ENCODE measurements around the gene LHCGR. TPM values are rescaled to one million over a fixed set of nuclear protein-coding genes. Genes with fewer than 3 reads are reported as not detected.

LHCGR gene
- total RNA-seq, 1 experiment from 2014 or later = not detected

DNA sequence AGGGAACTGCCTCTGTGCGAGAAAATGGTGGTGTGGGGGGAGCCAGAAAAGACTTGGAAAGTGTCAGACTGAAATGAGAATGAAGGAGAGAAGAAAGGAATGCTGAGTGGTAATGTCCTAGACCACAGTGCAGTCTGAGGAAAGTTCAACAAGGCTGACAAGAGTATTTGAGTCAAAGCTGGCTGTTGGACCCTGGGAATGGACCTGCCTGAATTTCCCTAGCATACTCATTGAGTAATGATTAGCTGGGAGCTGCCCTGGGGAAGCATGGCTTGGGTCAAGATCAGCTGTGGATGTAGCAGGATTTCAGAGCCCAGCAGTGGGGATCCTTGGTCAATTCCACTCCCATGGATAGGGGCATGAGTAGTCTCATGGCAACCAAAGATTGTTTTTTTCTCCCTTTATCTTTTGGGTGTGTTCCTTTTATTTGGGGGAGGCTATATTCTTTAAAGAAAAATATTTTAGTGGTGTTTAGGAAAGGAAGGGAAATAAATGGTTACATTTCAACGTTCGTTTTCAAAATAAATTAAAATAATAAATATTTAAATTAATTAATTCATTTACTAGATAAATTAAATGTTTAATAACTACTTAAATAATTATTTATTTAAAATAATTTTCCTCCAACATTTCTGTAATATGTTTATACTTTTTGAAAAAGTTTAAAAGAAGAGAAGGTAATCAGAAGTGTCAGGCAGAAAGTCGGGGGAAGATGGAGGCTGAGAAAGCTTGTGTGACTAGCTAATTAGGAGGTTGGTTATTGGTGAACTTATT lies 15.9 kb upstream of the LHCGR start:
- no TSS peak for BruUV-seq (replicated peaks)
- no peaks in the 10 kb centered on the region; the same call in 1 of the 2 replicates for H3K27me3 ChIP-seq (ENCODE audit: control insufficient read depth, insufficient read depth, low read length)
- DNase-seq (ENCODE audit: low read depth, low spot score) (no peak), ATAC-seq (no peak)
- in situ Hi-C loops (cut with HindIII; ENCODE audit: low pct_unique_long_range_greater_than_20kb, low sequenced_read_pairs) (no loop called here), intact Hi-C loops (cut with micrococcal nuclease; ENCODE audit: unreplicated experiment) (no loop called here)
- H3K36me3 ChIP-seq (ENCODE audit: control insufficient read depth, insufficient read depth, low read length) = no peaks in the 10 kb centered on the region
- no peaks in the 10 kb centered on the region for H3K4me1 ChIP-seq (ENCODE audit: control insufficient read depth, insufficient read depth, low read length)
- H3K9me3 ChIP-seq (ENCODE audit: control insufficient read depth, insufficient read depth, low read depth, low read length) = no peaks in the 10 kb centered on the region
- no peak overlapping the region for H3K27ac ChIP-seq (ENCODE audit: low read length)
- CTCF ChIA-PET = no interaction called here
- POLR2A ChIA-PET = no interaction called here
- TF ChIP-seq TCF7L2 (IDR thresholded peaks at IDR 0.05; ENCODE audit: low read depth, low read length) (no peak), POLR2AphosphoS5 (IDR thresholded peaks at IDR 0.05; ENCODE audit: low read depth, low read length) (no peak), SIN3A (IDR thresholded peaks at IDR 0.05; ENCODE audit: borderline replicate concordance, insufficient read depth, low read depth, low read length) (no peak)
- TF ChIP-seq, protein P1, sequence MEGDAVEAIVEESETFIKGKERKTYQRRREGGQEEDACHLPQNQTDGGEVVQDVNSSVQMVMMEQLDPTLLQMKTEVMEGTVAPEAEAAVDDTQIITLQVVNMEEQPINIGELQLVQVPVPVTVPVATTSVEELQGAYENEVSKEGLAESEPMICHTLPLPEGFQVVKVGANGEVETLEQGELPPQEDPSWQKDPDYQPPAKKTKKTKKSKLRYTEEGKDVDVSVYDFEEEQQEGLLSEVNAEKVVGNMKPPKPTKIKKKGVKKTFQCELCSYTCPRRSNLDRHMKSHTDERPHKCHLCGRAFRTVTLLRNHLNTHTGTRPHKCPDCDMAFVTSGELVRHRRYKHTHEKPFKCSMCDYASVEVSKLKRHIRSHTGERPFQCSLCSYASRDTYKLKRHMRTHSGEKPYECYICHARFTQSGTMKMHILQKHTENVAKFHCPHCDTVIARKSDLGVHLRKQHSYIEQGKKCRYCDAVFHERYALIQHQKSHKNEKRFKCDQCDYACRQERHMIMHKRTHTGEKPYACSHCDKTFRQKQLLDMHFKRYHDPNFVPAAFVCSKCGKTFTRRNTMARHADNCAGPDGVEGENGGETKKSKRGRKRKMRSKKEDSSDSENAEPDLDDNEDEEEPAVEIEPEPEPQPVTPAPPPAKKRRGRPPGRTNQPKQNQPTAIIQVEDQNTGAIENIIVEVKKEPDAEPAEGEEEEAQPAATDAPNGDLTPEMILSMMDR (IDR thresholded peaks at IDR 0.05) = no peak
- TF ChIP-seq, protein P2, sequence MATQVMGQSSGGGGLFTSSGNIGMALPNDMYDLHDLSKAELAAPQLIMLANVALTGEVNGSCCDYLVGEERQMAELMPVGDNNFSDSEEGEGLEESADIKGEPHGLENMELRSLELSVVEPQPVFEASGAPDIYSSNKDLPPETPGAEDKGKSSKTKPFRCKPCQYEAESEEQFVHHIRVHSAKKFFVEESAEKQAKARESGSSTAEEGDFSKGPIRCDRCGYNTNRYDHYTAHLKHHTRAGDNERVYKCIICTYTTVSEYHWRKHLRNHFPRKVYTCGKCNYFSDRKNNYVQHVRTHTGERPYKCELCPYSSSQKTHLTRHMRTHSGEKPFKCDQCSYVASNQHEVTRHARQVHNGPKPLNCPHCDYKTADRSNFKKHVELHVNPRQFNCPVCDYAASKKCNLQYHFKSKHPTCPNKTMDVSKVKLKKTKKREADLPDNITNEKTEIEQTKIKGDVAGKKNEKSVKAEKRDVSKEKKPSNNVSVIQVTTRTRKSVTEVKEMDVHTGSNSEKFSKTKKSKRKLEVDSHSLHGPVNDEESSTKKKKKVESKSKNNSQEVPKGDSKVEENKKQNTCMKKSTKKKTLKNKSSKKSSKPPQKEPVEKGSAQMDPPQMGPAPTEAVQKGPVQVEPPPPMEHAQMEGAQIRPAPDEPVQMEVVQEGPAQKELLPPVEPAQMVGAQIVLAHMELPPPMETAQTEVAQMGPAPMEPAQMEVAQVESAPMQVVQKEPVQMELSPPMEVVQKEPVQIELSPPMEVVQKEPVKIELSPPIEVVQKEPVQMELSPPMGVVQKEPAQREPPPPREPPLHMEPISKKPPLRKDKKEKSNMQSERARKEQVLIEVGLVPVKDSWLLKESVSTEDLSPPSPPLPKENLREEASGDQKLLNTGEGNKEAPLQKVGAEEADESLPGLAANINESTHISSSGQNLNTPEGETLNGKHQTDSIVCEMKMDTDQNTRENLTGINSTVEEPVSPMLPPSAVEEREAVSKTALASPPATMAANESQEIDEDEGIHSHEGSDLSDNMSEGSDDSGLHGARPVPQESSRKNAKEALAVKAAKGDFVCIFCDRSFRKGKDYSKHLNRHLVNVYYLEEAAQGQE (IDR thresholded peaks at IDR 0.05; ENCODE audit: insufficient read depth in 1 of 2, low read depth in 2 of 2, low read length in 1 of 2) = no peak
- no peak overlapping the region for H3K4me3 ChIP-seq (ENCODE audit: low read depth in 2 of 2, low read length in 2 of 2)

DNA sequence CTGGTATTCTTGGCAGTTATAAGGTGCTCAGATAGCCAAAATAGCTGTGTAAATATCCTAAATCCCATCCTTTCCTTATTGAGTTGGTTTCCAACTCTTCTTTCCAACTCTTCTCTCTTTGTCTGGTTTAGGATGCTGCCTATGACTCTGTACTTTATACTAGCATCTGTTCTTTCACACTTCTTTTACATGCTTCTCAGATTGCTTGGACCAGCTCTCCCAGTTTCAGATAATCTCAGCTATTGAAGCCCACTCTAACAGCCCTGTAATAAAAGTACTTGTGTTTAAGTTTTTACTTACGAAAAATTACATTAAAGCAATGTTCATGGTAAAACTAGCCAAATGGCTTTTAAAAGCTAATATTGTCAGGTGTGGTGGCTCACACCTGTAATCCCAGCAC lies 14.7 kb upstream of the LHCGR start:
- in situ Hi-C loops (cut with HindIII; ENCODE audit: low pct_unique_long_range_greater_than_20kb, low sequenced_read_pairs) (no loop called here), intact Hi-C loops (cut with micrococcal nuclease; ENCODE audit: unreplicated experiment) (no loop called here)
- Histone ChIP-seq H3K4me1 (ENCODE audit: control insufficient read depth, insufficient read depth, low read length) (no peaks in the 10 kb centered on the region), H3K4me3 (ENCODE audit: low read depth in 2 of 2, low read length in 2 of 2) (no peak overlapping the region), H3K27ac (ENCODE audit: low read length) (no peak overlapping the region), H3K27me3 (ENCODE audit: control insufficient read depth, insufficient read depth, low read length) (no peaks in the 10 kb centered on the region; the same call in 1 of the 2 replicates), H3K36me3 (ENCODE audit: control insufficient read depth, insufficient read depth, low read length) (no peaks in the 10 kb centered on the region), H3K9me3 (ENCODE audit: control insufficient read depth, insufficient read depth, low read depth, low read length) (no peaks in the 10 kb centered on the region)
- DNase-seq (ENCODE audit: low read depth, low spot score) = no peak
- POLR2A ChIA-PET = no interaction called here
- no peak for ATAC-seq
- CTCF ChIA-PET = no interaction called here
- TF ChIP-seq, protein P1 (IDR thresholded peaks at IDR 0.05) = no peak
- TF ChIP-seq SIN3A (IDR thresholded peaks at IDR 0.05; ENCODE audit: borderline replicate concordance, insufficient read depth, low read depth, low read length) (no peak), TCF7L2 (IDR thresholded peaks at IDR 0.05; ENCODE audit: low read depth, low read length) (no peak), POLR2AphosphoS5 (IDR thresholded peaks at IDR 0.05; ENCODE audit: low read depth, low read length) (no peak)
- TF ChIP-seq, protein P2 (IDR thresholded peaks at IDR 0.05; ENCODE audit: insufficient read depth in 1 of 2, low read depth in 2 of 2, low read length in 1 of 2) = no peak
- no TSS peak for BruUV-seq (replicated peaks)
